Measurements from ENCODE around the gene PPP1R37. TPM values are rescaled to one million over a fixed set of nuclear protein-coding genes. Genes with fewer than 3 reads are reported as not detected.
A peak's percentile ranks its signal among the peaks of the same experiment; 100 is the strongest.

Gene PPP1R37
- total and polyA plus RNA-seq, 5 donors from 2014 or later: 0.61 to 17.4 (median 0.69) TPM

DNA sequence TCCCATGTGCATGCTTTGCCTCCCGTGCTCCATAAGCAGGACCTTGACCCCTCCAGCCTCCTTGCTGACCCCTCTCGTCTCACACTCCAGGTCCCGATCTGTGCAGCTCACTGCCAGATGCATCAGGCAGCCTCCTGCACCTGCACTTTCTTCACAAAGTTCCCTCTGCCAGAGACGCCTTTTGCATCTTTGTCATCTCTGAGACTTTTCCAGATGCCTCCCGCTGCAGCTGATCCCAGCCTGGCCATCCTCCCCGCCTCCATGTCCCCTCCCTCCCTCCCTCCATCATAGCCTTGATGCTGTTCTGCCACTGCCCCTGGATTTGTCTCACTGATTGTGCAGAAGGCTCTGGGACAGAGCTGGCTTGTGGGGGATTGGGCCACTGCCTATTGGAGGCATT is 29.9 kb downstream of the PPP1R37 start:
- Histone ChIP-seq H3K9me3 (ENCODE audit: control insufficient read depth in 2 of 2, low read length in 2 of 2) (no peaks in the 10 kb centered on the region), H3K27me3 (ENCODE audit: control insufficient read depth, insufficient read depth, low read length) (no peaks in the 10 kb centered on the region), H3K4me1 (ENCODE audit: control insufficient read depth, insufficient read depth, low read length, poor library complexity, severe bottlenecking) (peaks cover 4% of the 10 kb centered on the region), H3K4me3 (ENCODE audit: low read depth, low read length) (no peak overlapping the region), H3K36me3 (ENCODE audit: control insufficient read depth, insufficient read depth, low read length) (no peaks in the 10 kb centered on the region), H3K27ac (ENCODE audit: insufficient read depth, low read length, poor library complexity, severe bottlenecking) (no peak overlapping the region)
- no peaks in the 10 kb centered on the region for H3K36me3 Mint-ChIP-seq
- peaks cover 0 to 54% (median 20%) of the 10 kb centered on the region in 4 donors for H3K4me1 Mint-ChIP-seq
- H3K4me3 Mint-ChIP-seq: no peak overlapping the region
- no peak overlapping the region for H3K27ac Mint-ChIP-seq
- no peak for DNase-seq
- ATAC-seq (ENCODE audit: low read depth in 2 of 2): no peak
- no peaks in the 10 kb centered on the region for H3K9me3 Mint-ChIP-seq
- H3K27me3 Mint-ChIP-seq: no peaks in the 10 kb centered on the region

DNA sequence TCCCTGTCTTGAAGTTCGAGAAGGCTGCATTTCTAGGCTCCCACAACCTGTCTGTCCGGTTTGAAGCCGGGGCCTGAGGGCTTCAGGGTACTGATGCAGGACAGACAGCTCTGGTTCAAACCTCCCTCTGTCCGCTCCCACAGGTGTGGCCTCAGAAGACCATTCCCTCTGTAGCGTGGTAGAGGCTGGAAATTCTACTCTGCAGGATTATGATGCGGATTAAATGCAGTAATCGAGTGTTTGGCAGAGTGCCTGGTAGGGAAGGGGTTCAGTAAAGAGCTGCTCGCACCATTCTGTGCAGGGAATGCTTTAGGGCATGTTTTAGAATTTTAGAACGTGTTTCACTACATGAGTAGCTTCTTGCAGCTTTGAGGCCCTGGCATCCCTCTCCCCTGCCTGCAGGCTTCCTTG is 30.5 kb downstream of the PPP1R37 start:
- H3K36me3 ChIP-seq (ENCODE audit: control insufficient read depth, insufficient read depth, low read length): no peaks in the 10 kb centered on the region
- no peak overlapping the region for H3K4me3 ChIP-seq (ENCODE audit: low read depth, low read length)
- H3K9me3 Mint-ChIP-seq: no peaks in the 10 kb centered on the region
- no peak for ATAC-seq (ENCODE audit: low read depth in 2 of 2)
- peaks cover 4% of the 10 kb centered on the region for H3K4me1 ChIP-seq (ENCODE audit: control insufficient read depth, insufficient read depth, low read length, poor library complexity, severe bottlenecking)
- peak overlapping the region in 1 of 3 donors; percentile 49 for H3K27ac Mint-ChIP-seq
- H3K27ac ChIP-seq (ENCODE audit: insufficient read depth, low read length, poor library complexity, severe bottlenecking): no peak overlapping the region
- DNase-seq: no peak
- H3K9me3 ChIP-seq (ENCODE audit: control insufficient read depth in 2 of 2, low read length in 2 of 2): no peaks in the 10 kb centered on the region
- H3K36me3 Mint-ChIP-seq: no peaks in the 10 kb centered on the region
- no peaks in the 10 kb centered on the region for H3K27me3 ChIP-seq (ENCODE audit: control insufficient read depth, insufficient read depth, low read length)
- H3K4me1 Mint-ChIP-seq: peaks cover 0 to 48% (median 18%) of the 10 kb centered on the region in 4 donors
- H3K4me3 Mint-ChIP-seq: no peak overlapping the region
- H3K27me3 Mint-ChIP-seq: no peaks in the 10 kb centered on the region

DNA sequence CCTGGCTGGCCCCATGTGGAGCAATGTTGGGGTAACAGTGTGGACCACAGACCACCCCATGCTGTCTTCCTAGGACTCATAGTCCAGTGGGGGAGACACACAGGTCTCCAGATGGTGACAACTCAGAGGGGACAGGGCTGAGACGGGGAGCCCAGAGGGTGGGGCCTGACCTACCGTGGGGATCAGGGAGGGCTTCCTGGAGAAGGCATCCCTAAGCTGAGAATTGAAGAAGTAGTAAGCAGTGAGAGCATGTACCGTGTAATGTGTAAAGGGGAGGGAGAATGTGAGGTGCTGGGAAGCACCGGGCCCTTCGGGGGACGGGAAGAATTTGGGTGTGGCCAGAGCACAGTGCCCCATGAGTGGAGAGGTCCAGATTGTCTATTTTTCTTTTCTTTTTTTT is 31.0 kb downstream of the PPP1R37 start:
- ATAC-seq (ENCODE audit: low read depth in 2 of 2): no peak
- Mint-ChIP-seq H3K36me3 (no peaks in the 10 kb centered on the region), H3K4me1 (peaks cover 0 to 42% (median 17%) of the 10 kb centered on the region in 4 donors)

DNA sequence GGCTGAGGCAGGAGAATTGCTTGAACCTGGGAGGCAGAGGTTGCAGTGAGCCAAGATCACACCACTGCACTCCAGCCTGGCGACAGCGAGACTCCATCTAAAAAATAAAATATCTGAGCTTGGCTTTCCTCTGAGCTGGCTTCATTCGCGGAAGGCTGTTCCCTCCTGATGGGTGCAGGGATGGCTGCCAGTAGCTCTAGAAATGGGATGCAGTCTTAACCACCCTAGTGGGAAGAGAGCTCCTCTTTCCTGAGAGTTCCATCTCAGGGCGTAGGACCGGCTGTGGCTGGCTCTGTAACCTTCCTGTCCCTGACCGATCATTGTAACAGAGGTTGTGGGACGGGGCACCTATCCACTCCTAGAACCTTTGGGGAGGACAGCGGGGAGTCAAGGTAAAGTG is 32.4 kb downstream of the PPP1R37 start:
- no peak for ATAC-seq (ENCODE audit: low read depth in 2 of 2)
- no peaks in the 10 kb centered on the region for H3K36me3 ChIP-seq (ENCODE audit: control insufficient read depth, insufficient read depth, low read length)
- Mint-ChIP-seq H3K4me1 (peaks cover 0 to 35% (median 14%) of the 10 kb centered on the region in 4 donors), H3K9me3 (no peaks in the 10 kb centered on the region), H3K4me3 (no peak overlapping the region), H3K36me3 (no peaks in the 10 kb centered on the region), H3K27ac (no peak overlapping the region), H3K27me3 (no peaks in the 10 kb centered on the region)
- H3K27me3 ChIP-seq (ENCODE audit: control insufficient read depth, insufficient read depth, low read length): no peaks in the 10 kb centered on the region
- no peak for DNase-seq
- H3K4me3 ChIP-seq (ENCODE audit: low read depth, low read length): no peak overlapping the region
- H3K27ac ChIP-seq (ENCODE audit: insufficient read depth, low read length, poor library complexity, severe bottlenecking): no peak overlapping the region
- H3K9me3 ChIP-seq (ENCODE audit: control insufficient read depth in 2 of 2, low read length in 2 of 2): no peaks in the 10 kb centered on the region
- peaks cover 4% of the 10 kb centered on the region for H3K4me1 ChIP-seq (ENCODE audit: control insufficient read depth, insufficient read depth, low read length, poor library complexity, severe bottlenecking)

More for the DNA sequence above, 31.0 kb downstream of the PPP1R37 start:
- no peak overlapping the region for H3K27ac ChIP-seq (ENCODE audit: insufficient read depth, low read length, poor library complexity, severe bottlenecking)
- no peaks in the 10 kb centered on the region for H3K27me3 Mint-ChIP-seq
- H3K4me3 Mint-ChIP-seq: no peak overlapping the region
- peaks cover 4% of the 10 kb centered on the region for H3K4me1 ChIP-seq (ENCODE audit: control insufficient read depth, insufficient read depth, low read length, poor library complexity, severe bottlenecking)
- H3K4me3 ChIP-seq (ENCODE audit: low read depth, low read length): no peak overlapping the region
- no peaks in the 10 kb centered on the region for H3K36me3 ChIP-seq (ENCODE audit: control insufficient read depth, insufficient read depth, low read length)
- H3K27me3 ChIP-seq (ENCODE audit: control insufficient read depth, insufficient read depth, low read length): no peaks in the 10 kb centered on the region
- no peak for DNase-seq
- no peaks in the 10 kb centered on the region for H3K9me3 Mint-ChIP-seq
- peak overlapping the region in 1 of 3 donors; percentile 49 for H3K27ac Mint-ChIP-seq
- H3K9me3 ChIP-seq (ENCODE audit: control insufficient read depth in 2 of 2, low read length in 2 of 2): no peaks in the 10 kb centered on the region

DNA sequence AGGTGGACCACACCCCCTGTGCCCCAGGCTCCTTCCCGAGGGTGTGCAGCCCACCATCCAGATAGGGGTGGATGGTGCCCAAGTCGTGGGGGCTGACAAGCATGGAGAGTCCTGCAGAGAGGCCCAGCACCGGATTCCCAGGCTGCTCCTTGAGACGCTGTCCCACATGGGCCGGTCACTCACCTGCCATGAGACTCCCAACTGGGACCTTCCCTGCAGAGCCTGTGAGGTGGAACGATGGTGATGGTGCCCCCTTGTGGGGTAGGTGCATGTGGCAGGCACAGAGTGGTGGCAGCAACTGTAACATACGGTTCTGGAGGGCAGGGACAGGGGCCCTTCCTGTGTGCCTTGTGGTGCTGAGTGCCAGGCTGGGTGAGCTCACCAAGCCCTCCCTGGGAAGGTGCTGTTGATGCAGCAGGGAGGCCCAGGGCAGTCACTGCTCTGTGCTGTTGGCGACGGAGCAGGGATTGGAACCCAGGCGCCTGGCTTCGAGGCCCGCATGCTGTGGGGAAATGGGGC is 33.1 kb downstream of the PPP1R37 start:
- Mint-ChIP-seq H3K4me1 (peaks cover 0 to 29% (median 12%) of the 10 kb centered on the region in 4 donors), H3K27ac (no peak overlapping the region), H3K4me3 (no peak overlapping the region), H3K27me3 (no peaks in the 10 kb centered on the region), H3K9me3 (no peaks in the 10 kb centered on the region), H3K36me3 (no peaks in the 10 kb centered on the region)
- H3K4me1 ChIP-seq (ENCODE audit: control insufficient read depth, insufficient read depth, low read length, poor library complexity, severe bottlenecking): peaks cover 4% of the 10 kb centered on the region
- ATAC-seq (ENCODE audit: low read depth in 2 of 2): peak; percentile 74 to 78
- no peaks in the 10 kb centered on the region for H3K36me3 ChIP-seq (ENCODE audit: control insufficient read depth, insufficient read depth, low read length)
- H3K9me3 ChIP-seq (ENCODE audit: control insufficient read depth in 2 of 2, low read length in 2 of 2): no peaks in the 10 kb centered on the region
- H3K27me3 ChIP-seq (ENCODE audit: control insufficient read depth, insufficient read depth, low read length): no peaks in the 10 kb centered on the region
- no peak overlapping the region for H3K27ac ChIP-seq (ENCODE audit: insufficient read depth, low read length, poor library complexity, severe bottlenecking)
- no peak overlapping the region for H3K4me3 ChIP-seq (ENCODE audit: low read depth, low read length)
- DNase-seq: peak; percentile 34 to 73 (median 51)

DNA sequence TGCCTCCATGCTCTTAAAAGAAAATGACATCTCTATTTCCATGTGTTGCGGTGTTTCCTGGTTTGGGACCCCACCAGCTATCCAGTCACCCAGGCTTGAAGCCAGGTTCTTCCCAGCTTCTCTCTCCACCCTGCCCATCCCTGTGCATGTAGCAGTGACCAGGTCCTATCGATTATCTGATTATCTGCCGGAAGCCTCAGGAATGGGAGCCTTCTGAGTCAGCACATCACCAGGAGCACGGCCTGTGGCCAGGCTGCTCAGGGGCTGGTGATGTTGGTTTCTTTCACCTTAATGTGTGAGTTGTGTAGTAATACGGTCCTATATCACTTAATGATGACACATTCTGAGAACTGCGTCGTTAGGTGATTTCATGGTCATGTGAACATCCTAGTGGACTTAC is 33.7 kb downstream of the PPP1R37 start:
- ATAC-seq (ENCODE audit: low read depth in 2 of 2) (no peak), DNase-seq (no peak)
- peaks cover 4% of the 10 kb centered on the region for H3K4me1 ChIP-seq (ENCODE audit: control insufficient read depth, insufficient read depth, low read length, poor library complexity, severe bottlenecking)
- Mint-ChIP-seq H3K27me3 (no peaks in the 10 kb centered on the region), H3K36me3 (no peaks in the 10 kb centered on the region), H3K27ac (peak overlapping the region in 1 of 3 donors; percentile 69), H3K9me3 (no peaks in the 10 kb centered on the region), H3K4me1 (peaks cover 1 to 25% (median 13%) of the 10 kb centered on the region in 4 donors), H3K4me3 (no peak overlapping the region)
- no peaks in the 10 kb centered on the region for H3K36me3 ChIP-seq (ENCODE audit: control insufficient read depth, insufficient read depth, low read length)
- no peak overlapping the region for H3K4me3 ChIP-seq (ENCODE audit: low read depth, low read length)
- H3K27me3 ChIP-seq (ENCODE audit: control insufficient read depth, insufficient read depth, low read length): no peaks in the 10 kb centered on the region
- no peaks in the 10 kb centered on the region for H3K9me3 ChIP-seq (ENCODE audit: control insufficient read depth in 2 of 2, low read length in 2 of 2)
- H3K27ac ChIP-seq (ENCODE audit: insufficient read depth, low read length, poor library complexity, severe bottlenecking): no peak overlapping the region

DNA sequence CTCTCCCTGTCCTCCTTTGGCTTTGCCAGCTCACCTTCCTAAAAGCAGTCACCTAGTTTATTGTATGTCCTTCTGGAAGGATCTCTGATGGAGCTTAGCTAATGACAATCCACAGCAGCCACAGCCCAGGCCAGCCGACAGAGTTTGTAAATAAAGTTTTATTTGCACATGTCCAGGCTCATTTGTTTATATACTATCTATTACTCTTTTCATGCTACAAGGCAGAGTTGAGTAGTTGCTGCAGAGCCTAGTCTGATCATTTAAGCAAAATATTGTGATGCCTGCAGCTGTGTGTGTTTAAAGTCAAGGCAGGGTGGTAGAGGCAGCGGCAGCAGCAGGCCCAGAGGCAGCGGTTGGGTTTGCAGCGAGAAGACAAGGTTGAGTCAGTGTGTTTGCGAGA is 35.2 kb downstream of the PPP1R37 start:
- Mint-ChIP-seq H3K27me3 (no peaks in the 10 kb centered on the region), H3K4me1 (peaks cover 6 to 20% (median 13%) of the 10 kb centered on the region in 4 donors), H3K4me3 (no peak overlapping the region), H3K27ac (peak overlapping the region in 1 of 3 donors; percentile 11), H3K9me3 (no peaks in the 10 kb centered on the region), H3K36me3 (no peaks in the 10 kb centered on the region)
- no peak for DNase-seq
- Histone ChIP-seq H3K36me3 (ENCODE audit: control insufficient read depth, insufficient read depth, low read length) (no peaks in the 10 kb centered on the region), H3K4me1 (ENCODE audit: control insufficient read depth, insufficient read depth, low read length, poor library complexity, severe bottlenecking) (peaks cover 4% of the 10 kb centered on the region), H3K27ac (ENCODE audit: insufficient read depth, low read length, poor library complexity, severe bottlenecking) (no peak overlapping the region), H3K4me3 (ENCODE audit: low read depth, low read length) (no peak overlapping the region), H3K27me3 (ENCODE audit: control insufficient read depth, insufficient read depth, low read length) (no peaks in the 10 kb centered on the region), H3K9me3 (ENCODE audit: control insufficient read depth in 2 of 2, low read length in 2 of 2) (no peaks in the 10 kb centered on the region)
- ATAC-seq (ENCODE audit: low read depth in 2 of 2): no peak

DNA sequence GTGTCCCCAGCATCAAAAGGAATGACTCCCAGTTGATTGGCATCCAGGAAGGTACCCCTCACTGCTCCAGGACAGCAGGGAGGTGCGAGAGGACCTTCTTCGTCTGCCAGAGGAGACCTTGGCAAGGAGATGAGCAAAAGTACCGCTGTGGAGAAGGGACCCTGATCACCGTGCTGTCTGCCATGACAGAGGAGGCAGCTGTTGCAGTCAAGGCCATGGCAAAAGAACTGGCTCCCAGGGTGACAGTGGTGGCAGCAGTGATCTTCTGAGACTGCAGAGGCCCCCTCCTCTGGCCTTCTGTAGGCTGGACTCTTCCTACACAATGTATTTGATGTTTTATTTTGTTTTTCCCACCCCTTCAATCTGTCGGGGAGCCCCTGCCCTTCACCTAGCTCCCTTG is 35.8 kb downstream of the PPP1R37 start:
- ATAC-seq (ENCODE audit: low read depth in 2 of 2): no peak
- no peaks in the 10 kb centered on the region for H3K9me3 Mint-ChIP-seq

More for the DNA sequence above, 35.8 kb downstream of the PPP1R37 start:
- Histone ChIP-seq H3K27ac (ENCODE audit: insufficient read depth, low read length, poor library complexity, severe bottlenecking) (no peak overlapping the region), H3K27me3 (ENCODE audit: control insufficient read depth, insufficient read depth, low read length) (no peaks in the 10 kb centered on the region), H3K4me1 (ENCODE audit: control insufficient read depth, insufficient read depth, low read length, poor library complexity, severe bottlenecking) (peaks cover 4% of the 10 kb centered on the region), H3K36me3 (ENCODE audit: control insufficient read depth, insufficient read depth, low read length) (no peaks in the 10 kb centered on the region), H3K4me3 (ENCODE audit: low read depth, low read length) (no peak overlapping the region), H3K9me3 (ENCODE audit: control insufficient read depth in 2 of 2, low read length in 2 of 2) (no peaks in the 10 kb centered on the region)
- H3K4me3 Mint-ChIP-seq: no peak overlapping the region
- H3K27ac Mint-ChIP-seq: peak overlapping the region in 1 of 3 donors; percentile 11
- no peaks in the 10 kb centered on the region for H3K27me3 Mint-ChIP-seq
- no peak for DNase-seq
- peaks cover 6 to 22% (median 12%) of the 10 kb centered on the region in 4 donors for H3K4me1 Mint-ChIP-seq
- H3K36me3 Mint-ChIP-seq: no peaks in the 10 kb centered on the region

Measured in CD4-positive, CD25-positive, alpha-beta regulatory T cell (primary cell).